ENCODE data around the gene BABAM2.

DNA sequence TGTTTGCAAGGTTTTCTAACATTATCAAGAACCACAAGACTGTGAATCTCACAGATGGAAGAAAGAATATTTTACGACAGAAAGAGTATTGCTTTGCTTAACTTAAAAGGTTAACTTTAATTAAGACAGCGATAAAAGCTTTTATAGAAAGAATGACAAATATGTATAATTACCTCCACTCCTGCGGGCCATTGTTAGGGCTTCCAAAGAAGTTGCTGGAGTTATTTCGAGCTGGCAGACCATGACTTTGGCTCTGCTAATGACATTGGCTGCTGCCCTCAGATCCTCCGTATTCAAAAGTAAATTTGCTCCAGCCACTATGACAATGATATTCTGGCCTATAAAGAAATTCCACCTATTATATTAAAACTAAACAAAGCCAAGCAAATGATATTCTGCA lies 47.6 kb upstream of the BABAM2 start:
- TF ChIP-seq CTCF (IDR thresholded peaks at IDR 0.05; ENCODE audit: low read length) (no peak), EZH2 (optimal IDR thresholded peaks at IDR 0.05; ENCODE audit: low read depth, low read length) (no peak)
